ENCODE data around the gene DOCK1.

DOCK1 gene

GRCh38 chr10:127384532-127384931 lies 479.3 kb downstream of the DOCK1 start:
- H3K4me1 ChIP-seq (ENCODE audit: control insufficient read depth, insufficient read depth, low read length), result no peaks in the 10 kb centered on the region
- no peaks in the 10 kb centered on the region for H3K27me3 ChIP-seq (ENCODE audit: control insufficient read depth, insufficient read depth, low read length)
- no peaks in the 10 kb centered on the region for H3K36me3 ChIP-seq (ENCODE audit: control insufficient read depth, insufficient read depth, low read length)
- no peaks in the 10 kb centered on the region for H3K9me3 ChIP-seq (ENCODE audit: control insufficient read depth, low read length)
- H3K9ac ChIP-seq (ENCODE audit: low read length), result no peak overlapping the region
- H3K4me3 ChIP-seq (ENCODE audit: low read length), result no peak overlapping the region

GRCh38 chr10:127385066-127385465 lies 479.8 kb downstream of the DOCK1 start:
- Histone ChIP-seq H3K36me3 (ENCODE audit: control insufficient read depth, insufficient read depth, low read length) (no peaks in the 10 kb centered on the region), H3K4me3 (ENCODE audit: low read length) (no peak overlapping the region), H3K9ac (ENCODE audit: low read length) (no peak overlapping the region), H3K9me3 (ENCODE audit: control insufficient read depth, low read length) (no peaks in the 10 kb centered on the region), H3K27me3 (ENCODE audit: control insufficient read depth, insufficient read depth, low read length) (no peaks in the 10 kb centered on the region), H3K4me1 (ENCODE audit: control insufficient read depth, insufficient read depth, low read length) (no peaks in the 10 kb centered on the region)

- no peak overlapping the region for H3K9ac ChIP-seq (ENCODE audit: low read length)
- H3K36me3 ChIP-seq (ENCODE audit: control insufficient read depth, insufficient read depth, low read length), result no peaks in the 10 kb centered on the region
- H3K4me1 ChIP-seq (ENCODE audit: control insufficient read depth, insufficient read depth, low read length), result no peaks in the 10 kb centered on the region
- H3K9me3 ChIP-seq (ENCODE audit: control insufficient read depth, low read length), result no peaks in the 10 kb centered on the region
- no peaks in the 10 kb centered on the region for H3K27me3 ChIP-seq (ENCODE audit: control insufficient read depth, insufficient read depth, low read length)
- no peak overlapping the region for H3K4me3 ChIP-seq (ENCODE audit: low read length)
Observed at GRCh38 chr10:127386606-127387327, 481.5 kb downstream of the DOCK1 start.

GRCh38 chr10:127391875-127392274 lies 486.6 kb downstream of the DOCK1 start:
- no peaks in the 10 kb centered on the region for H3K36me3 ChIP-seq (ENCODE audit: control insufficient read depth, insufficient read depth, low read length)
- no peaks in the 10 kb centered on the region for H3K4me1 ChIP-seq (ENCODE audit: control insufficient read depth, insufficient read depth, low read length)
- H3K4me3 ChIP-seq (ENCODE audit: low read length), result no peak overlapping the region
- H3K9ac ChIP-seq (ENCODE audit: low read length), result no peak overlapping the region
- H3K9me3 ChIP-seq (ENCODE audit: control insufficient read depth, low read length), result no peaks in the 10 kb centered on the region
- no peaks in the 10 kb centered on the region for H3K27me3 ChIP-seq (ENCODE audit: control insufficient read depth, insufficient read depth, low read length)

- H3K4me1 ChIP-seq (ENCODE audit: control insufficient read depth, insufficient read depth, low read length), result no peaks in the 10 kb centered on the region
- H3K36me3 ChIP-seq (ENCODE audit: control insufficient read depth, insufficient read depth, low read length), result no peaks in the 10 kb centered on the region
- H3K9ac ChIP-seq (ENCODE audit: low read length), result no peak overlapping the region
- no peaks in the 10 kb centered on the region for H3K9me3 ChIP-seq (ENCODE audit: control insufficient read depth, low read length)
- H3K27me3 ChIP-seq (ENCODE audit: control insufficient read depth, insufficient read depth, low read length), result no peaks in the 10 kb centered on the region
- H3K4me3 ChIP-seq (ENCODE audit: low read length), result no peak overlapping the region
Observed at GRCh38 chr10:127392351-127393235, 487.4 kb downstream of the DOCK1 start.

GRCh38 chr10:127398140-127398970 lies 493.1 kb downstream of the DOCK1 start:
- Histone ChIP-seq H3K27me3 (ENCODE audit: control insufficient read depth, insufficient read depth, low read length) (no peaks in the 10 kb centered on the region), H3K4me3 (ENCODE audit: low read length) (no peak overlapping the region), H3K9me3 (ENCODE audit: control insufficient read depth, low read length) (no peaks in the 10 kb centered on the region), H3K9ac (ENCODE audit: low read length) (no peak overlapping the region), H3K36me3 (ENCODE audit: control insufficient read depth, insufficient read depth, low read length) (no peaks in the 10 kb centered on the region), H3K4me1 (ENCODE audit: control insufficient read depth, insufficient read depth, low read length) (no peaks in the 10 kb centered on the region)

- Histone ChIP-seq H3K36me3 (ENCODE audit: control insufficient read depth, insufficient read depth, low read length) (no peaks in the 10 kb centered on the region), H3K4me3 (ENCODE audit: low read length) (no peak overlapping the region), H3K9ac (ENCODE audit: low read length) (no peak overlapping the region), H3K4me1 (ENCODE audit: control insufficient read depth, insufficient read depth, low read length) (no peaks in the 10 kb centered on the region), H3K9me3 (ENCODE audit: control insufficient read depth, low read length) (no peaks in the 10 kb centered on the region), H3K27me3 (ENCODE audit: control insufficient read depth, insufficient read depth, low read length) (no peaks in the 10 kb centered on the region)
Observed at GRCh38 chr10:127398971-127399365, 493.7 kb downstream of the DOCK1 start.

GRCh38 chr10:127399668-127400067 lies 494.4 kb downstream of the DOCK1 start:
- Histone ChIP-seq H3K4me3 (ENCODE audit: low read length) (no peak overlapping the region), H3K9me3 (ENCODE audit: control insufficient read depth, low read length) (no peaks in the 10 kb centered on the region), H3K9ac (ENCODE audit: low read length) (no peak overlapping the region), H3K4me1 (ENCODE audit: control insufficient read depth, insufficient read depth, low read length) (no peaks in the 10 kb centered on the region), H3K27me3 (ENCODE audit: control insufficient read depth, insufficient read depth, low read length) (no peaks in the 10 kb centered on the region), H3K36me3 (ENCODE audit: control insufficient read depth, insufficient read depth, low read length) (no peaks in the 10 kb centered on the region)

- Histone ChIP-seq H3K36me3 (ENCODE audit: control insufficient read depth, insufficient read depth, low read length) (no peaks in the 10 kb centered on the region), H3K4me1 (ENCODE audit: control insufficient read depth, insufficient read depth, low read length) (no peaks in the 10 kb centered on the region), H3K27me3 (ENCODE audit: control insufficient read depth, insufficient read depth, low read length) (no peaks in the 10 kb centered on the region), H3K9ac (ENCODE audit: low read length) (no peak overlapping the region), H3K9me3 (ENCODE audit: control insufficient read depth, low read length) (no peaks in the 10 kb centered on the region), H3K4me3 (ENCODE audit: low read length) (no peak overlapping the region)
Observed at GRCh38 chr10:127400216-127400615, 495.0 kb downstream of the DOCK1 start.

- H3K9me3 ChIP-seq (ENCODE audit: control insufficient read depth, low read length), result no peaks in the 10 kb centered on the region
- H3K4me3 ChIP-seq (ENCODE audit: low read length), result no peak overlapping the region
Observed at GRCh38 chr10:127402596-127403409, 497.6 kb downstream of the DOCK1 start.

GRCh38 chr10:127405221-127405620 lies 500.0 kb downstream of the DOCK1 start:
- Histone ChIP-seq H3K9ac (ENCODE audit: low read length) (no peak overlapping the region), H3K4me1 (ENCODE audit: control insufficient read depth, insufficient read depth, low read length) (no peaks in the 10 kb centered on the region), H3K4me3 (ENCODE audit: low read length) (no peak overlapping the region), H3K9me3 (ENCODE audit: control insufficient read depth, low read length) (no peaks in the 10 kb centered on the region), H3K27me3 (ENCODE audit: control insufficient read depth, insufficient read depth, low read length) (no peaks in the 10 kb centered on the region), H3K36me3 (ENCODE audit: control insufficient read depth, insufficient read depth, low read length) (no peaks in the 10 kb centered on the region)

More at GRCh38 chr10:127402596-127403409, 497.6 kb downstream of the DOCK1 start:
- Histone ChIP-seq H3K4me1 (ENCODE audit: control insufficient read depth, insufficient read depth, low read length) (no peaks in the 10 kb centered on the region), H3K27me3 (ENCODE audit: control insufficient read depth, insufficient read depth, low read length) (no peaks in the 10 kb centered on the region), H3K9ac (ENCODE audit: low read length) (no peak overlapping the region), H3K36me3 (ENCODE audit: control insufficient read depth, insufficient read depth, low read length) (no peaks in the 10 kb centered on the region)
